Measurements from ENCODE around the gene TMOD1. TPM values are rescaled to one million over a fixed set of nuclear protein-coding genes. Genes with fewer than 3 reads are reported as not detected.
"Not testable (repeated sequence)": the region's sequence is repeated elsewhere in the genome, so short reads cannot be mapped to it uniquely, and the experiment has no call there.

TMOD1 gene
- total RNA-seq, 2 experiments from 2014 or later, result 0.35 to 0.45 TPM

DNA sequence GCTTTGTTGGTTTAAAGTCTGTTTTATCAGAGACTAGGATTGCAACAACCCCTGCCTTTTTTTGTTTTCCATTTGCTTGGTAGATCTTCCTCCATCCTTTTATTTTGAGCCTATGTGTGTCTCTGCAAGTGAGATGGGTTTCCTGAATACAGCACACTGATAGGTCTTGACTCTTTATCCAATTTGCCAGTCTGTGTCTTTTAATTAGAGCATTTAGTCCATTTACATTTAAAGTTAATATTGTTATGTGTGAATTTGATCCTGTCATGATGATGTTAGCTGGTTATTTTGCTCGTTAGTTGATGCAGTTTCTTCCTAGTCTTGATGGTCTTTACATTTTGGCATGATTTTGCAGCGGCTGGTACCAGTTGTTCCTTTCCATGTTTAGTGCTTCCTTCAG, 83.3 kb downstream of the TMOD1 start:
- H3K27ac Mint-ChIP-seq; H3K4me3 Mint-ChIP-seq; H3K36me3 Mint-ChIP-seq (ENCODE audit: low read depth); H3K27me3 Mint-ChIP-seq; POLR2A ChIA-PET; CTCF ChIA-PET; DNase-seq; H3K4me1 Mint-ChIP-seq; H3K9me3 Mint-ChIP-seq: not testable (repeated sequence)

DNA sequence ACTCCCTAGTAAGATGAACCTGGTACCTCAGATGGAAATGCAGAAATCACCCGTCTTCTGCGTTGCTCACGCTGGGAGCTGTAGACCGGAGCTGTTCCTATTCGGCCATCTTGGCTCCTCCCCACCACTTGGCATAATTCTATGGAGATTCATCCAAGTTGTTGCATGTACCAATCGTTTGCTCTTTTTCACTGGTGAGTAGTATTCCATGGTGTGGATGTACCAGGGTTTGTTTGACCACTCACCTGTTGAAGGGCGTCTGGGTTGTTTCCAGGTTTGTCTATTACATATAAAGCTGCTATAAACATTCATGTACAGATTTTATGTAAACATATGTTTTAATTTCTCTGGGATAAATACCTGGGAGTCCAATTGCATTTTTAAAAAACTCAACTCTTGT, 85.4 kb downstream of the TMOD1 start:
- H3K4me3 Mint-ChIP-seq, DNase-seq: not testable (repeated sequence)

DNA sequence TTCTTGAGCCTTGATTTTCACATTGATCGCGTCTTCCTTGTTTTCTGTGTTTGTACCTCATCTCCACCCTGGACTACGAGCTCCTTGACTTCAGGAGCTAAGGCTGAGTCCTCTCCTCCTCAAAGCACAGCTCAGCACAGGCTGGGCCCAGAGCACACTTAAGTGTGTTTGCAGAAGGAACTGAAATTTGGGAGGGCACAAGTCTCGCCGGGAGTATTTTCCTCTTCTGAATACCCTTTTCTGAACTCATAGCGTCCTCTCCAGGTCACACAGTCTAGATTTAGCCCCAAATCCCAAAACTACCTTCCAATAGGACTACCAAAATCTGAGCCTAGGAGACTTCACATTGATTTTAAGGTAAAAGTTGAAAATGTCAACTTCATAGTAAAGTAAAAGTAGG, 90.1 kb downstream of the TMOD1 start:
- POLR2A ChIA-PET, result no interaction called here
- Mint-ChIP-seq H3K36me3 (ENCODE audit: low read depth) (no peaks in the 10 kb centered on the region), H3K4me3 (no peak overlapping the region), H3K9me3 (peaks cover 9% of the 10 kb centered on the region), H3K27me3 (no peaks in the 10 kb centered on the region), H3K27ac (no peak overlapping the region), H3K4me1 (no peaks in the 10 kb centered on the region)
- CTCF ChIA-PET, result no interaction called here
- no peak for DNase-seq

More for the DNA sequence above, 85.4 kb downstream of the TMOD1 start:
- H3K36me3 Mint-ChIP-seq (ENCODE audit: low read depth); POLR2A ChIA-PET; H3K27me3 Mint-ChIP-seq; CTCF ChIA-PET; H3K9me3 Mint-ChIP-seq; H3K27ac Mint-ChIP-seq; H3K4me1 Mint-ChIP-seq: not testable (repeated sequence)

DNA sequence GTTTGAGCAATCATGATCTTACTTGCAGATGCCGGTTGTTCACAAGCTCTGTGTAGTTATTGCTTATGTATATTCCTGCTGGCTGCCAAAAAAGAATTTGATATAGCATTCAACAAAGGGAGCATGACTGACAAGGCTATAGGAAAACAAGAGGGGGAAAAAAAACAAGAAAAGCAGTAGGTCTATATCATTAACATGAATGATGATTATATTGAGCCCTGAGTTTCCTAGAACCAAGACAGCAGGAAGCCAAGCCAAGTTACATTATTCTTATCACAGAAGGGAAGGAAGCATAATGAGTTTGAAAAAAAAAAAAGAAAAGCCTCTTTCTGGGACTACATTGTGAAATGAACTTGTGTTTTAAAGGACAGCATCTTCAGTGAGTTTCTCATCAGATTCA, 90.7 kb downstream of the TMOD1 start:
- H3K9me3 Mint-ChIP-seq, result peaks cover 5% of the 10 kb centered on the region
- no peak for DNase-seq
- no peaks in the 10 kb centered on the region for H3K36me3 Mint-ChIP-seq (ENCODE audit: low read depth)
- no peak overlapping the region for H3K27ac Mint-ChIP-seq
- ChIA-PET POLR2A (no interaction called here), CTCF (no interaction called here)
- no peaks in the 10 kb centered on the region for H3K27me3 Mint-ChIP-seq
- H3K4me3 Mint-ChIP-seq, result no peak overlapping the region
- H3K4me1 Mint-ChIP-seq, result no peaks in the 10 kb centered on the region

- no peak for DNase-seq
- H3K4me1 Mint-ChIP-seq, result peaks cover 8% of the 10 kb centered on the region
- H3K36me3 Mint-ChIP-seq (ENCODE audit: low read depth), result no peaks in the 10 kb centered on the region
- H3K4me3 Mint-ChIP-seq, result no peak overlapping the region
- no peaks in the 10 kb centered on the region for H3K9me3 Mint-ChIP-seq
- no peak overlapping the region for H3K27ac Mint-ChIP-seq
- CTCF ChIA-PET, result interaction anchor here (0.9 to 1.6 kb wide), 3 partner anchors 15 to 22 kb away, joined by 3 to 6 read pairs (median 3); no protein-coding TSS in a partner anchor
- no peaks in the 10 kb centered on the region for H3K27me3 Mint-ChIP-seq
- POLR2A ChIA-PET, result no interaction called here
Measured at GRCh38 chr9:97593960-97594359, 92.5 kb downstream of the TMOD1 start.

DNA sequence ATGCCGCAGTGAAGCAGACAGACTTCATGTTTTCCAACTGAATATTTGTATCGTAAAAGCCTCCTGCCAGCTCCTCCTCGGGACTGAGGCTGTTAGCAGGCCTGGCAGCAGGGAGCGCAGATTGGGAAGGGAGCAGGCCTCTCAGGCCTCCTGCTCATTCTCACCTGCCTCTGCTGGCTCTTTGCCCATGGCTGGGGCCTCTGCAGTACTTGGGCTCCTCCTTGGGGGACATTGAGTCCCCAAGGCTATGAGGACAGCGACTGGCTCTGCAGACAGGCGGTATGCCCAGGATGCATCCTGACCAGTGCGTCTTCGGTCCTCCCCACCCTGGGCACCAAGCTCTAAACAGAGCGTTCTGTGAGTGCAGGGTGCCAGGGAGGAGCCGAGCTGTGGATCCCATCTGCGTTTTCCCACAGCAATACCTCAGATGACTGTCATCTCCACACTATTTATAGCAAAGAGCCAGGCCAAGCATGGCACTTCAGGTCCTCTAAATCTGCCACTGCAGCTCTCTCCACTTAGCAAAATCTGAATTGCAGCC, 93.0 kb downstream of the TMOD1 start:
- POLR2A ChIA-PET, result no interaction called here
- Mint-ChIP-seq H3K4me3 (no peak overlapping the region), H3K4me1 (peaks cover 9% of the 10 kb centered on the region), H3K27ac (no peak overlapping the region), H3K36me3 (ENCODE audit: low read depth) (no peaks in the 10 kb centered on the region), H3K27me3 (no peaks in the 10 kb centered on the region), H3K9me3 (no peaks in the 10 kb centered on the region)
- DNase-seq, result no peak
- CTCF ChIA-PET, result interaction anchor here (0.9 to 1.0 kb wide), 2 partner anchors 14 to 21 kb away, joined by 3 read pairs; no protein-coding TSS in a partner anchor

DNA sequence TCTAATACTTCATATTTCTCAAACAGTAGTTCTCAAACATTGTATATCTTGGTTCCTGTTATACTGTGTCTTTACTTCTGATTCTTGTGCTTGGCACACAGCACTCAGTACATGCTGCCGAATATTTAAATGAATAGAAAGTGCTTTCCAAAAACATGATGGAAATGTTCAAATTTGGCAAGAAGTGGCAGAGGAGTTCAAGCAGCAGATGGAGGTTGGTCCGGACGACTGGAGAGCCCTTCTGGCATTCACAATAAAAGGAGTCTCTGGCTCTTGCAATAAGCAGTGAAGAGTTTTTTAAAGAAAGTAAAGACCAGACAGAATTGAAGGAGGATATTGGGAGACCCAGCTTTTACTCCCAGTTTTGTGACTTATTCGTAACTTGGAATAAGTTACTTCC, 95.4 kb downstream of the TMOD1 start:
- Mint-ChIP-seq H3K36me3 (ENCODE audit: low read depth) (peaks cover 10% of the 10 kb centered on the region), H3K27ac (no peak overlapping the region), H3K9me3 (no peaks in the 10 kb centered on the region), H3K4me3 (no peak overlapping the region), H3K4me1 (peaks cover 9% of the 10 kb centered on the region), H3K27me3 (no peaks in the 10 kb centered on the region)
- POLR2A ChIA-PET, result no interaction called here
- CTCF ChIA-PET, result interaction anchor here (1.3 kb wide), 1 partner anchor 185 kb away, joined by 4 read pairs; the partner anchor contains the start of gene TDRD7
- no peak for DNase-seq

- DNase-seq, result peak; percentile 86
- peaks cover 15% of the 10 kb centered on the region for H3K36me3 Mint-ChIP-seq (ENCODE audit: low read depth)
- H3K27ac Mint-ChIP-seq, result no peak overlapping the region
- no peak overlapping the region for H3K4me3 Mint-ChIP-seq
- no peaks in the 10 kb centered on the region for H3K27me3 Mint-ChIP-seq
- peaks cover 9% of the 10 kb centered on the region for H3K4me1 Mint-ChIP-seq
- ChIA-PET POLR2A (no interaction called here), CTCF (interaction anchor here (0.6 to 2.0 kb wide), 32 partner anchors 10 to 1646 kb away, joined by 3 to 17 read pairs (median 4); partner anchors contain the start of genes NCBP1, TDRD7, TMOD1 and TSTD2)
- H3K9me3 Mint-ChIP-seq, result no peaks in the 10 kb centered on the region
Measured at GRCh38 chr9:97598461-97599288, 97.2 kb downstream of the TMOD1 start.

- DNase-seq, result no peak
- H3K4me1 Mint-ChIP-seq, result peaks cover 9% of the 10 kb centered on the region
- no peak overlapping the region for H3K27ac Mint-ChIP-seq
- H3K9me3 Mint-ChIP-seq, result no peaks in the 10 kb centered on the region
- H3K27me3 Mint-ChIP-seq, result no peaks in the 10 kb centered on the region
- H3K36me3 Mint-ChIP-seq (ENCODE audit: low read depth), result peaks cover 15% of the 10 kb centered on the region
- POLR2A ChIA-PET, result no interaction called here
- no peak overlapping the region for H3K4me3 Mint-ChIP-seq
- CTCF ChIA-PET, result interaction anchor here (0.6 to 2.0 kb wide), 28 partner anchors 10 to 743 kb away, joined by 3 to 17 read pairs (median 4); partner anchors contain the start of genes NCBP1, TDRD7, TMOD1 and TSTD2
Measured at GRCh38 chr9:97599314-97599846, 97.9 kb downstream of the TMOD1 start.

DNA sequence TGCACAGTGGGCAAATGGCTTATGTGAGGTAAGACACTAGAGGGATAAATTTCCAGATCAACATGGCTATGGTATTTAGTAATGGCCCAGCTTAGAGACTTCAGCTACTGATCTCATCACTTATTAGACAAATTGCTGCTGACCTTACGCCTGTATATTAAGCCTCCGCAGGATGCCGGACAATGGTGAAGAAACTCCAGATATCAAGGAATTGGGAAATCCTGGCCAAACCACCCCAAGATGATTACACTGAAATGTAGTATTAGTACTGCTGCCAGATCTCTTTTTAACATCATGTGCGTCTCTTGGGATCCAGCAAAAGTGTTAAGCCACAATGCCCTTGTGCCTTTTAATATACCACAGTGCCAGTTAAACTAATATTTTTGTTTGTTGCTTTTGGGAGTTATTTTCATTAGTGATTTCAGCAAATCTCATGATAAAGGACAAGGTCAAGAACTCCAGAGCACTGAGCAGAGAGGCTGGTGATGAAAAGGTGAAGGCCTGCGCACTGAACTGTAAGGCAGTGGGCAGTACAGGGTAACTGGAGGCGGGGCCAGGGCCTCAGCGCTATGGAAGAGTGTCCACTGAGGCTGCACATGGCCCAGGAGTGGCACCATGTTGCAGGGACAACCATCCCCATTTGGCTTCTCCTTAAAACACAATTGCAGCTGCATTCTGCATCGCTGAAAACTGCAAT, 99.2 kb downstream of the TMOD1 start:
- Mint-ChIP-seq H3K36me3 (ENCODE audit: low read depth) (peaks cover 24% of the 10 kb centered on the region), H3K27me3 (no peaks in the 10 kb centered on the region), H3K4me3 (no peak overlapping the region), H3K4me1 (peaks cover 9% of the 10 kb centered on the region), H3K27ac (no peak overlapping the region), H3K9me3 (no peaks in the 10 kb centered on the region)
- DNase-seq, result no peak
- ChIA-PET CTCF (interaction anchor here (0.6 to 1.5 kb wide), 2 partner anchors 188 to 464 kb away, joined by 3 to 6 read pairs; partner anchors contain the start of gene TDRD7), POLR2A (no interaction called here)

GRCh38 chr9:97601228-97601898, 99.9 kb downstream of the TMOD1 start:
- CTCF ChIA-PET, result interaction anchor here (1.5 kb wide), 1 partner anchor 189 kb away, joined by 3 read pairs; the partner anchor contains the start of gene TDRD7
- H3K36me3 Mint-ChIP-seq (ENCODE audit: low read depth), result peaks cover 26% of the 10 kb centered on the region
- H3K4me3 Mint-ChIP-seq, result no peak overlapping the region
- no peak overlapping the region for H3K27ac Mint-ChIP-seq
- no peak for DNase-seq
- H3K27me3 Mint-ChIP-seq, result no peaks in the 10 kb centered on the region
- POLR2A ChIA-PET, result no interaction called here
- H3K9me3 Mint-ChIP-seq, result no peaks in the 10 kb centered on the region
- H3K4me1 Mint-ChIP-seq, result peaks cover 9% of the 10 kb centered on the region

- POLR2A ChIA-PET, result no interaction called here
- DNase-seq, result no peak
- no peaks in the 10 kb centered on the region for H3K27me3 Mint-ChIP-seq
- peaks cover 9% of the 10 kb centered on the region for H3K4me1 Mint-ChIP-seq
- peaks cover 26% of the 10 kb centered on the region for H3K36me3 Mint-ChIP-seq (ENCODE audit: low read depth)
- no peak overlapping the region for H3K27ac Mint-ChIP-seq
- no peak overlapping the region for H3K4me3 Mint-ChIP-seq
- H3K9me3 Mint-ChIP-seq, result no peaks in the 10 kb centered on the region
- CTCF ChIA-PET, result interaction anchor here (0.5 to 1.6 kb wide), 6 partner anchors 12 to 443 kb away, joined by 3 to 5 read pairs (median 3); partner anchors contain the start of gene TDRD7
Measured at GRCh38 chr9:97602430-97602829, 101.0 kb downstream of the TMOD1 start.

All from activated CD4-positive, alpha-beta T cell treated with anti-CD3 and anti-CD28 coated beads, Interleukin-2, amount 10 ng/mL, durations not matched to agents 7 days and 5 days (primary cell).